Measurements from ENCODE around the gene RBM10. TPM values are rescaled to one million over a fixed set of nuclear protein-coding genes. Genes with fewer than 3 reads are reported as not detected.

The RBM10 gene
- total RNA-seq, 4 donors from 2014 or later = 25.3 to 38.4 (median 29.8) TPM

GRCh38 chrX:47179928-47180255 is 34.9 kb downstream of the RBM10 start:
- H3K27ac ChIP-seq (replicated peaks in 1 of 4) = peak overlapping the region; percentile 40 to 67 (median 64)
- H3K4me1 ChIP-seq = peaks cover 4 to 18% (median 13%) of the 10 kb centered on the region in 4 donors
- peaks cover 19 to 99% (median 91%) of the 10 kb centered on the region in 4 donors for H3K36me3 ChIP-seq
- intact Hi-C loops (cut with DNase I) = no loop called here
- no peak for DNase-seq (ENCODE audit: extremely low spot score)
- TF ChIP-seq CTCF (IDR thresholded peaks at IDR 0.05) (no peak), EP300 (IDR thresholded peaks at IDR 0.05) (no peak), POLR2AphosphoS5 (IDR thresholded peaks at IDR 0.05) (no peak), POLR2A (IDR thresholded peaks at IDR 0.05; ENCODE audit: low read depth) (no peak)
- no peaks in the 10 kb centered on the region for H3K9me3 ChIP-seq
- no peaks in the 10 kb centered on the region for H3K27me3 ChIP-seq
- no peak overlapping the region for H3K4me3 ChIP-seq
- WGBS = 83% methylated on average over 5 of the region's 18 CpGs

- H3K27ac ChIP-seq (replicated peaks in 1 of 4) = peak overlapping the region in 1 of 4 donors; percentile 40
Measured at GRCh38 chrX:47180346-47180745, 35.3 kb downstream of the RBM10 start.

GRCh38 chrX:47181301-47181700 is 36.3 kb downstream of the RBM10 start:
- Histone ChIP-seq H3K27ac (replicated peaks in 1 of 4) (no peak overlapping the region), H3K27me3 (no peaks in the 10 kb centered on the region), H3K4me1 (peaks cover 4 to 18% (median 13%) of the 10 kb centered on the region in 4 donors), H3K36me3 (peaks cover 19 to 99% (median 90%) of the 10 kb centered on the region in 4 donors), H3K9me3 (no peaks in the 10 kb centered on the region), H3K4me3 (no peak overlapping the region)
- no peak for DNase-seq (ENCODE audit: extremely low spot score)
- 94% methylated on average over 3 of the region's 10 CpGs for WGBS
- TF ChIP-seq EP300 (IDR thresholded peaks at IDR 0.05) (no peak), CTCF (IDR thresholded peaks at IDR 0.05) (no peak), POLR2AphosphoS5 (IDR thresholded peaks at IDR 0.05) (no peak), POLR2A (IDR thresholded peaks at IDR 0.05; ENCODE audit: low read depth) (no peak)
- intact Hi-C loops (cut with DNase I) = no loop called here

More at GRCh38 chrX:47180346-47180745, 35.3 kb downstream of the RBM10 start:
- H3K4me3 ChIP-seq = no peak overlapping the region
- intact Hi-C loops (cut with DNase I) = no loop called here
- no peaks in the 10 kb centered on the region for H3K27me3 ChIP-seq
- H3K4me1 ChIP-seq = peaks cover 4 to 18% (median 13%) of the 10 kb centered on the region in 4 donors
- H3K36me3 ChIP-seq = peaks cover 19 to 99% (median 90%) of the 10 kb centered on the region in 4 donors
- DNase-seq (ENCODE audit: extremely low spot score) = no peak
- H3K9me3 ChIP-seq = no peaks in the 10 kb centered on the region
- no peak for TF ChIP-seq POLR2AphosphoS5 (IDR thresholded peaks at IDR 0.05)
- no peak for TF ChIP-seq CTCF (IDR thresholded peaks at IDR 0.05)
- no peak for TF ChIP-seq EP300 (IDR thresholded peaks at IDR 0.05)
- no peak for TF ChIP-seq POLR2A (IDR thresholded peaks at IDR 0.05; ENCODE audit: low read depth)
- WGBS = 81% methylated on average over 7 of the region's 8 CpGs

- DNase-seq (ENCODE audit: extremely low spot score) = no peak
- peaks cover 15 to 99% (median 89%) of the 10 kb centered on the region in 4 donors for H3K36me3 ChIP-seq
- intact Hi-C loops (cut with DNase I) = no loop called here
- no peak for TF ChIP-seq EP300 (IDR thresholded peaks at IDR 0.05)
- no peak for TF ChIP-seq CTCF (IDR thresholded peaks at IDR 0.05)
- TF ChIP-seq POLR2A (IDR thresholded peaks at IDR 0.05; ENCODE audit: low read depth) = no peak
- TF ChIP-seq POLR2AphosphoS5 (IDR thresholded peaks at IDR 0.05) = no peak
- H3K4me3 ChIP-seq = no peak overlapping the region
- 94% methylated on average over 8 of the region's 9 CpGs for WGBS
- H3K27me3 ChIP-seq = no peaks in the 10 kb centered on the region
- peaks cover 4 to 18% (median 13%) of the 10 kb centered on the region in 4 donors for H3K4me1 ChIP-seq
- H3K9me3 ChIP-seq = no peaks in the 10 kb centered on the region
- H3K27ac ChIP-seq (replicated peaks in 1 of 4) = no peak overlapping the region
Measured at GRCh38 chrX:47182106-47182700, 37.2 kb downstream of the RBM10 start.

GRCh38 chrX:47184486-47184885 is 39.5 kb downstream of the RBM10 start:
- 80% methylated on average over 4 of the region's 4 CpGs for WGBS
- Histone ChIP-seq H3K36me3 (peaks cover 15 to 77% (median 68%) of the 10 kb centered on the region in 4 donors), H3K4me1 (peaks cover 3 to 5% (median 3%) of the 10 kb centered on the region in 4 donors), H3K27me3 (no peaks in the 10 kb centered on the region), H3K9me3 (no peaks in the 10 kb centered on the region), H3K4me3 (no peak overlapping the region), H3K27ac (replicated peaks in 1 of 4) (no peak overlapping the region)
- TF ChIP-seq POLR2A (IDR thresholded peaks at IDR 0.05; ENCODE audit: low read depth) (no peak), EP300 (IDR thresholded peaks at IDR 0.05) (no peak), POLR2AphosphoS5 (IDR thresholded peaks at IDR 0.05) (no peak), CTCF (IDR thresholded peaks at IDR 0.05) (no peak)
- DNase-seq (ENCODE audit: extremely low spot score) = no peak
- intact Hi-C loops (cut with DNase I) = no loop called here
